HG03520 (cell line): ENCODE data around the gene CNTNAP1.

ENCODE experiments used
- ATAC-seq: cut with Tn5 transposase; IDR thresholded peaks from one replicate; pipeline ENCODE4 v1.9.1; 2021; ENCODE audit warnings: mild to moderate bottlenecking, moderate library complexity; ENCODE audit not compliant: unreplicated experiment

Gene CNTNAP1

DNA sequence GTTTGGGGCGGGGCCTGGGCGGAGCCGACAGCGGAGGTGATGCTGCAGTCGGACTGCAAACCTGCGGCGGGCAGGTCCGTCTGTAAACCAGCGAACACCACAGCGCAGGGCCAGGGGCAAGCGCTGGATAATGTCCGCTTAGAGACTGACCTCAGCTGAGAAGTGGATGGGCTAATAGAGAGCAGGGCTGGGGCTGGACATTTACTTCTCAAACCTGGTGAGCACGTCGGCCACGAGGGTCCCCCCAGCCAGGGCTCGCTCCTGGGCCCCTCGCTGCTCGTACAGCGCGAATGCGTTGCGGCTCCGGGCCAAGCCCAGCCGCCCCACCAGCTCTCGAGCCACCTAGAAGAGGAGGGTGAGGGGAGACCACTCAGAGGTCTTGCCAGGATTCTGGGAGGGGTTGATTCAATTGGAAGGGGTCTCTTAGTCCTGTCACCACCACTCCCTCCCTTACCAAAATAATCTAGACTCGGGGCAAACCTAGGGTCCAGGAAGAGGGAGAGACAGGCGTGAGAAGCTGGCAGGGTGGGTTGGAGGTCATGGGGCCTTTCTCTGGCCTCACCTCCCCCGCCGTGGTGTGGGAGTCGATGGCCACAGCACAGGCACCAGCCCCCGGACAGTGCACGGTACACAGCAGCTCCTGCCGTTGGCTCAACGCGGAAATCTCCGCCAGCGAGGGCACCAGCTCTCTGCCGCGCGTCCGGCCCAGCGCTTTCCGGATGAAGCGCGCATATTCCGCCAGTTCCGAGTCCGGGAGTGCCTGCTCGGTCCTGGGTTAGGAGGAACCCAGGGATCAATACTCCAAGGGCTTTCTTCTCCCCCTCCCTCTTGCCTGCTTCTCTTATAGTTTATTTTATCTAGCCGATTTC, 11.3 kb upstream of the CNTNAP1 start:
- ATAC-seq, result no peak

DNA sequence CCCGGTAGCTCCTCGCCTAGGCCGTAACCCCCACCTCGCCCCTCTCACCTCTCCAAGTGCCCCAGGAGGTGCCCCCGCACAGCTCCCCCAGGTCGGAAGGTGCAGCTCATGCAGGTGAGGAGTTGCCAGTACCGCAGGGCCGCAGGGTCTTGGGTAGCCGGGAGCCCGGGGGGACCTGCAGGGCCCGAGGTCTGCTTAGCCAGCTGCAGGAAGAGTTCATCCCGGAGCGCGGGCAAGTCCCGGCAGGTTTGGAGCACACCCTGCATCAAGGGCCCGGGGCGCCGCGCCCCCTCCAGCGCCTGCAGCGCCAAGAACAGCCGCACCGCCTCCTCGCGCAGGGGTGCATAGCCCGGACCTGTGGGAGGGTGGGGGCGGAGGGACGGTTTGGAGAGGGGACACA, 10.3 kb upstream of the CNTNAP1 start:
- no peak for ATAC-seq

DNA sequence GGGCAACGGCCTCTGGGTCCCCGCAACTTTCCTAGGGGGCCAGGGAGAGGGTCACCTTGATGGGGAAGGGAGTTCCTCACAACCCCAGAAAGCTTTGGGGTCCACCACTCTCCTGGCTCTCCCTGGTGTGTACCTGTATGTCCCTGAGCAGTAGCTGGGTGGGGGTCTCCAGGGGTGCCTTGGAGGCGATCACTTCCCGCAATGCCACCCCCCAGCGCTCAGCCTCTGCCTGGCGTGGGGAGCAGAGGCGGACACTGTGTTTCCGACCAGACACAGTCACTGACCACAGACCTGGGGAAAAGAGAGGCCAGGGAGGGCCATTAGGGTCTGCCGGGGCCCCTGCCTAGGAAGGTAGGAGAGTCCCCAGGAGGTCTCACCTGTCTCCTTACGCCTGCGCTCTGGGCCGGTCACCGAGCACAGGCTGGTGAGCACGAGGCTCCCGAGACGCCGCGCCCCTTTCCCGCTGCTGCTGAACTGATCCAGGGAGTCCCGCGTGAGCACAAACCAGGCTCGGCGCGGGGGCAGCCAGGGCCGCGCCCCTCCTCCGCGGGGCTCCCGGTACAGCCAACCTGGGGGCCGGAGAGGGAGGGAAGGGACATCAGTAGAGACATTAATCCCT, 9.0 kb upstream of the CNTNAP1 start:
- no peak for ATAC-seq

DNA sequence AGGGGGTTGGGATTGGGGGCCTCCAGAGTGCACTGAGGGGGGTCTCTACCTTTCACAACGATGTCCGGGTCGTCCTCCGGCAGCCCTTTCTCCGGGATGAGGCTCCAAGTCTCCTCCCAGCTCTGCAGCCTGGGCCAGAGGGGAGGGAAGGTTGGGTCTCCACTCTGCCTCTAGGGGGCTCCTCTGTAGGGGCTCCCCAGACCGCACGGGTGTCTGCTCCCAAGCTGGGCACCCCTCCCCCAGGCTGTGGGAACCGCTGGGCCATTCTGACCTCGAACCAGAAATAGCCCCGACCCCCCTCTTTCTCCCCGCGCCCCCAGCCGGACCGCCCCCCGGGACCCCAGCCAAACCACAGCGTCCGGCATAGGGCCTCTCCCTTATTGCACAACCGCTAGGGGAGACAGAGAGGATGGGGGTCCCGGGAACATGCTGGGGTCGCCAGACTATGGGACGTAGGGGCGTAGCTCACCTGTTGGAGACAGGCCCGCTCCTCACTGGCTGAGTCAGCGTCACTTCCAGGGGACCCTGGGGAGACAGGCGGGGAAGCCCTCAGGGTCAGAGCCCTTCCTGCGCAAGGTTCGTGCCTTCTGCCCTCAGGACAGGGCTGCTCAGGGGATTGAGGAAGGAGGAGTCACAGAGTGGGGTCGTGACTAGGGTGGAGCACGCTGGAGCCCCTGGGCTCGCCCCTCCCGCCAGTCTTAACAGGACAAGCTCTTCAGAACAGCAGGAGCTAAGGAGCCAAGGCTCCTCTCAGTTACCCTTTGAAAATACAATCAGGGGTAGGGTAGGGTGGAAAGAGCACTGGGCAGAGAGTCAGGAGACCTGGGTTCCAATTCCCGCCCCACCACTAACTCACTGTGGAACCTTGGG, 8.2 kb upstream of the CNTNAP1 start:
- no peak for ATAC-seq

DNA sequence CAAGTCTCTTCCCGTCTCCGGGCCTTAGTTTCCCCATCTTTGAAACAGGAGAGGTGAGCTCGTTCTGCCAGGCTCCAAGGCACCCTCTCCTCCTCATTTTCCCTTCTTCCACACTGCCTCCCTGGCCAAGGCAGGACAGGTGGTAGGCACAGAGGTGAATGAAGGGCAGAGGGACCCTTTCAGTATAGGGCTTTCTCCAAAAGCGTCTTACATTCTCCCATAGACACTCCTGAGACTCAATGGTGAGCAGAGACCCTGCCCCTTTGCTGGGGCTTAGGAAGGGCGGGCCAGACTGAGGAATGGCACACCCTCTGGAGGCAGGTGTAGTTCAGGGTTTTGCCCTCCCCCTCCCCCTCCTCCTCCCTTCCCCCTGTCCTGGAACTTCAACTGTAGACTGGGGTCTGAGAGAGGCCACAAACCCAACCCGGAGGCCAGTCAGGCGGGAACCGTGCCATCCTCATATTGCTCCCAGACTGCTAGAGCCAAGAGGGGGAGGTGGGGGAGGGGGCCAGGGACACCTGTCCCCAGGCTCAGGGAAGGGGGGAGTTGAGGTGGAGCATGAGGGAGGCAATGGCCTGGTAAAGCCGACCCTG, 7.5 kb upstream of the CNTNAP1 start:
- no peak for ATAC-seq

DNA sequence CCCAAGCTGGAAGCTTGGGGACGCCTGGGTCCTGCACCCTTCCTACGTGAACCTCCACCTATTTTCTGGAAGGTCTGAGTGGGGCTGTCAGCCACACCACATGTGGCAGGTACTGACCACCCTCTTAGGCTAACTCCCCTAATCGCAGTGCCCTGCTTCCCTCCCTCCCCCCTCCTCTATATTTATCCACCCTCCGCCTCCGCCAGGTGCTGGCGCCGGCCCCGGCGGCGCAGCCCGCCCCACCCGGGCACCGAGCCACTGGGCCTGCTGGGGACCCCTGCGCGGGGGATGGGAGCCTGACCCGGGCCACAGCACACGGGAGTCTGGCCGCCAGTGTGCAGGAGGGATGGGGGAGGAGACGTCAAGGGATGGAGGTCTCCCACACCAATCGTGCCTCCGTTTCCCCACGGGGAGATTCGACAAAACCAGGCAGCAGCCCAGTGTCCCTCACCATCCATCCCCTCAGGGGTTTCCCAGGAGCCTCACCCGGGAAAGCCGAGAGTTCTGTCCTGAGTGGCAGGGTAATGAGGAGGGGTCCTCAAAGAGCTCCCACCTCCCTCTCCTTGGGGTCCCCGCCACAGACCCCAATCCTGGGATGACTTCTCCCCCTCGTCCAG, 6.9 kb upstream of the CNTNAP1 start:
- ATAC-seq, result no peak

DNA sequence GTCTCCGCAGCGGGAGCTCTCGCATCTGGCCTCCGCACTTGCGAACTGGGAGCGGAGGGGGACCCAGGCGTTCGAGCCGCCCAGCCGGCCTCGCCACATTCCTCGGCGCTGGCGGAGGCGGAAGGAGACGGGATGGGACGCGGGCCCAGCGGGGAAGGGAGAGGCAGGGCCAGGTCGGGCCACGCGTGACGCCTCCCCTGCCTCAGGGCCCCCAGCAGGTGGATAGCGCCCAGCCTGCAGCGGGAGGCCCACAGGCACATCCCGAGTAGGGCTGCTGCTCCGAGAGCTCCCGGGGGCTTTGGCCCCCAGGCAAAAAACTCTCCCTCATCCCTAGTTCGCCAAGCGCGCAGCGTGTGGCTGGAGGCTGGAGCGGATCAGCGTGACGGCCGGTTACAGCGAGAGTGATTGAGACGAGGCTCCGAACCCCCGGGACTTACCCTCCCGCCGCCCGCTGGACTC, 6.3 kb upstream of the CNTNAP1 start:
- no peak for ATAC-seq

DNA sequence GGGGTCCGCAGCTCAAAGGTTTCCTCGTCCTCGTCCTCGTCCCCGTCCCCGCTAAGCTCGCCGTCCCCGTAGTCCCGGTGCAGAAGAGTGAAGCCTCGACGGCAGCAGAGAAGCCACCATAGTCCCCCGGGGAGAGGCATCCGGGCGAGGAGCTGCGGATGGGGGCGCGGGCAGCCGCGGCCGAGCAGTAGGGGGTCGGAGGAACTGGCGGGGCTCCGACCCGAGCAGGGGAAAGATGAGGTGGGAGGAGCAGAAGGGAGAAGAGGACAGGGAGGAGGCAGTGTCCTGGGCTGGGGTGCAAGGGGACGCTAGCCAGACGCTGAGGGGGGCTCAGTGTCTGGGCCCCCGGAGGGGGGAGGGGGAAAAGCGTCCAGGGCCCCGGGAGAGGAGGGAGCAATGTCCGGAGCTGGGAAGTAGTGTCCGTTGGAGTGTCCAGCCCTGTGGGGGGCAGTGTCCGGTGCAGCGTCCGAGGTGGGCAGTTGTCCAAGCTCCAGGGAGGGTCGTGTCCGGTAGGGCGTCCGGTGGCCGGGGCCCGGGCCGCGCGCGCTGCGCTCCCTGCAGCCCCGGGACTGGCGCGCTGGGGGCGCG, 5.8 kb upstream of the CNTNAP1 start, which contains the start of gene PLEKHH3:
Gene PLEKHH3 (minus strand): TSS at position 571 of the 588 bp plus-strand sequence. CDS start 431 bp downstream, at position 140.
- no peak for ATAC-seq

DNA sequence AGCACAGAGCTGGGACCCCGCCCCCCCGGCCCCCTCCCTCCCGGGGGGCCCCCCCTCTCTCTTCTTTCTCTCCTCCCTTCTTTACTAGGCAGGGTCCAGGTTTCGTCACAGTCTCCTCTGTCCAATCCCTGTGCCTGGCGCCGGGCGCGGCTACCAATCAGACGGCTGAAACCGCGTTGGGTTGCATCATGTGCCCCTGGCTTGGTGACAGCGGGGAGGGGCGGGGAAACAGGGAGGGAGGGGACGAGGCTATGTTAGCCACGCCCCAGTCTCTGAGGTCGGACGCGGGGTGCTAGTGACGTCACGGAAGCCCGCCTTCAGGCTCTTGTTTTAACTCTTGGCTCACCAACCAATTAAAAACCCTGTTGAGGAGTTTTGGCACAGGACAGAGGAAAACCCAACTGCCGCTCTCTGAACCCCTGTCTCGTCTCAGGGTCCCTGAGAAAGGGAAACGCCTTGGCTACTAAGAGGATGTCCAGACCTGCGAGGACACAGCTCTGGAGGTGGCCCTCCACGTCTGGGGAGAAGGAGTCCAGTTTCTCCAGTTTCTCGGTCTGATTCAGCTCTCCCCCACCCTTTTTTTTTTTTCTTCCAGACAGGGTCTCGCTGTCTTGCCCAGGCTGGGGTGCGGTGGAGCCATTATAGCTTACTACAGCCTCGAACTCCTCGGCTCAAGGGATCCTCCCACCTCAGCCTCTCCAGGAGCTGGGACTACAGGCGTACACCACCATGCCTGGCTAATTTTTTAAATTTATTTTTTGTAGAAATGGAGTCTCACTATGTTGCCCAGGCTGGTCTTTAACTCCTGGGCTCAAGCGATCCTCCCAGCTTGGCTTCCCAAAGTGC, 5.1 kb upstream of the CNTNAP1 start:
- peak; percentile 72 for ATAC-seq

DNA sequence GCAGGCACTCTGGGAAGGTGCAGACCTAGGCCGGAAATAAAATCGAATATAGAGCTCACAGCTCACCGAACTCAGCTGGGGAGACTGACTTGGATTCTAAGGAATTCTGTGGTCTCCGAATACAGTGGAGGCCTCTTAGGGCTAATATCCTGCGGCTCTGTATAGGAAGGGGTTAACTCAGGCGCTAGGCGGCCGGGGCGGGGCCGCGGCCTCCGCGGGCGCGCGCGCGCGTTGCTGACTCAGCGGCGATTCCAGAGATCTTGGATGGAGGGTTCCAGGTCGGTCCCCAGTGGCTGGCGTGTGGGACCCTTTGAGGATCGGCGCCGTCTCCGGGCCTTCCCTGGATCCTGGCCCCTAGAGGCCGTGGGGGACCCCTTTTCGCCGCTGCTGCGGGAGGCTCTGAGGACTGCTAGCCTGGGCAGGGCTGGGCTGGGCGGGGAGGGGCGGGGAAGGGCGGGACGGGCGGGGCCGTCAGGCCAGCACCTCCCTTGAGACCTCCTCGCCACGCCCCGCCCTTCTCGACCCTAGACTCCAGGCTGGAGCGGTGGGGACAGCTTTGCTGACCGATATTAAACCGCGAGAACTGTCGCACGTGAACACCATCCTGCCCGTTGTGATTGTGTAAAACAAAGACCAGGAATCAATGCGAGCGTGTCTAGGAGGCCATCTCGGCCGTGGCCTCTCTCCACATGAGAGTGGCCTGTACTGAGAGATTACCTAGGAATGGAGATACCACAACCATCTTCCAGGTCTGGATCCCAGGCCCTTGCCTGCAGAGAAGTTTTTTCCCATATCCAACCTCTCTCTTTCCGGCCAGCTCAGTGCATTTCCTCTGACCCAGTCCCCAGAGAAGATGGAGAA, 4.2 kb upstream of the CNTNAP1 start:
- no peak for ATAC-seq

DNA sequence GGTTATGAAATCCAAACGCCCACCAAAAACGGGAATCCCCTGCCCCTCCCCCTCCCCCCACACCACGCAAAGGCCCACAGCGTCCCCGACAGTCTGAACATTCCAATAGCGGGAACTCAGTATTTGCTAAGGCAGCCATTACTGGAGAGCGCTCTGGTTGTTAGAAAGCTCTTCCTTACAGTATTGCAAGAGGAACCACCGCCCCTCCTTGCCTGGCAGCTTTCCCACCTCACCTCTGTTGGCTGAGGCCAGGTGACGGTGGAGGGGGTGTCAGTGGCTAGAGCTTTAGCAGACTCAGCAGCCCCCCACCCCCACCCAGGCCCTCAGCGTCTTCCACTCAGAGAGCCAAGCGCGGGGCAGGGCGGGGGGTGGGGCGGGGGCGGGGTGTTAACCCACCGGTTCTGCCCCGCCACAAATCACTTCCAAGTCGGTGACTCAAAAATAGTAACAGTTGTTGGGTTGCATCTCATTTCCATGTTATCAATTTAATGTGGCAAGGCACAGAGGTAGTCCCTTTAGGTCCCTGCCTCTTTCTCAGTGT, 3.3 kb upstream of the CNTNAP1 start:
- ATAC-seq, result no peak

DNA sequence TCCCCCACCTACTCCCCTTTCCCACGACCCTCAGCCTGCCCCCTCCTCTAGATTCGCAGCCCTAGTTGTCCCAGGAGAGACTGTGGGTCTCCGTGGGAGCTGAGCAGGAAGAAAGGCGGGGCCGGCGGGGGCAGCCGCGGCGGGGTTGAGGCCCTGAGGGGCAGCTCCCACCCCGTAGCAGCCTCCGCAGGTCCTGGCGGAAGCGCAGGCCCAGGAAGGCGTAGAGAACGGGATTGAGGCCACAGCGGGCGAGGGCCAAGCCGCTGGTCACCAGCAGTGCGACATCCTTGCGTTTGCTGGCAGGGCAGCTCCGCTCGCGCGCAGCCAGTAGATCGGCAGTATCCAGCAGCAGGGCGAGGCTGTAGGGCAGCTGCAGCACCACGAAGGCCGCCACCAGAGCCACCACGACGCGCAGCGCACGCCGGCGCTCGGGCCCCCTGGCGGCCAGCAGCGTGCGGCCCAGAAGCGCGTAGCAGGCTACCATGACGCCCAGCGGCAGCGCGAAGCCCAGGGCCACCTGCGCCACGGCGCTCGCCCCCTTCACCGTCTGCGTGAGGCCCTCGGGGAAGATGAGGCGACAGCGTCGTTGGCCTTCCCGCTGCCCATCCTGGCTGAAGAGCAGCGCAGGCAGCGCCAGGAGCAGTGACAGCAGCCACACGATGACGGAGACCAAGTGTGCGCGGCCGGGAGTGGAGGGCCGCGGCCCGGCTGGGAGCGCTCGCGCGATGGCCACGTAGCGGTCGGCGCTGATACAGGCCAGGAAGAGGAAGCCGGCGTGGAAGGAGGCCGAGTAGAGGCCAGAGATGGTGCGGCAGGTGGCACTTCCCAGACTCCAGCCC, 2.6 kb upstream of the CNTNAP1 start:
- ATAC-seq, result no peak

DNA sequence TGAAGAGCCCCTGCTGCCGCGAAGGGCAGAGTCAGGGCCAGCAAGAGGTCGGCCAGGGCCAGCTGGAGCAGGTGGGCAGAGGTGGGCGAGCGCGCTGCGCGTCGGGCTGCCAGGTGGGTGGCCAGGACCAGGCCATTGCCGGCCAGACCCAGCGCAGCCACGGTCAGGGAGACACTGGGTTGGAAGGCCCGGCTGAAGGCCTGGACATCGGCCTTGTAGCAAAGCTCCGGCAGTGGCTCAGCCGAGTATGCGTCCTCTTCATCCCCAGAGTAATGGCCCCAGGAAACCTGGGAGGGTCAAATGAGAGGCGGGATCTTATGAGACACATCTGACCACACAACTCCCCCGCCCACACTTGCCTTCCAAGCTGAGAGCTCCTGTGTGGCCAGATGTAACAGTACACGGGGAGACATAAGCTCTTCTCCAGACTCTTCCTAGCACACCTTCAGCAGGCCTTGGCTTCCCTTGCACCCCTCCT, 2.0 kb upstream of the CNTNAP1 start:
- ATAC-seq, result no peak

DNA sequence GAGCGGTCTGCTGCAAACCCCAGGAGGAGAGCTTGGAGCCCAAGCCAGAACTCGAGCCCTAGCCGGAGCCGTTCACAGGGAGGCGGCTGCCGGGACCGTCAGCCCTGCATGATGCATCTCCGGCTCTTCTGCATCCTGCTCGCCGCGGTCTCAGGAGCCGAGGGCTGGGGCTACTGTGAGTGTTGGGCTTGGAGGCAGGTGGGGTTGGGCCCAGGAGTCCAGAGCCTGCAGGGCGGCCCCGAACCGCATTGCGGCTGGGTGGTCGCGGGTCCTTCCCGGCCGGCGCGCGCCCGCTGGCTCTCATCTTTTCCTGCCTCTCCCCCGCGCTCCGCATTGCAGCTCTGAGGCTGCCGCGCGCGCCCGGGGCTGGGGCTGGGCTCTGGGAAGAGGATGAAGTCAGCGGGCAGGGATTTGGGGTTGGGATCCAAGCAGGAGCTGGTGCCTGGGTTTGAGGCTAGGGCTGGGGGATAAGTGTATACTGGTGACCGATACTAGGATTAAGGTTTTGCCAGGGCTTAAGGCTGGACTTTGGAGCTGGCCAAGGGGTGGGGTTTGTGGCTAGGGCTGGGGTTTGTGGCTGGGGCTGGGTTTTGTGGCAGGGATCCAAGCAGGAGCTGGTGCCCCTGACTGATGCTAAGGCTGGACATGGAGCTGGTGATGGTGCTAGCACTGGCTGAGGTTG, 532 bp downstream of the CNTNAP1 start:
- no peak for ATAC-seq

DNA sequence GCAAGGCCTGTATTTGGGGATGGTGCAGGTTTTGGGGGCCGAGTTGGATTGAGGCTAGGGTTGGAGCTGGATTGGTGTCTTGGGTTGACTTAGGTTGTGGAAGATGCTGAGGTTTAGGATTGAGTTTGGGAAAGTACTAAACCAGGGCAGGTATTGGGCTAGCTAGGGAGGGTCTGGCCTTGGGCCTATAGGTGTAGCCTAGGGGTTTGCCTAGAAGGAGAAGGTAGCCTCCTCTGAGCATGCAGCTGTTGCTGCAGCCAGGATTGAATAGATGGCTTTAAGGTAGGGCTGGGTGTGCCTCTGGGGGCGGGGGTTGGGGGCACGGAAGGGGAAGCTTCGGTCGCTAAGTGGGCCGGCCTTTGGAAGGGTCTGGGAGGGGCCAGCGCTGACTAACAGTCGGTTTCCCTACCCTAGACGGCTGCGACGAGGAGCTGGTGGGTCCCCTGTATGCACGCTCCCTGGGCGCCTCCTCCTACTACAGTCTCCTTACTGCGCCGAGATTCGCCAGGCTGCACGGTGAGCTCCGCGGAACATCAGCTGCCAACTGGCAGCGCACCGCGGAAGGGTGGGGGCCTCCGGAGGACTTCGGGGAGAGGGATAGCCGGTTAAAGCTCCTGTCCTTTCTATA, 1.2 kb downstream of the CNTNAP1 start:
- no peak for ATAC-seq
